Caco-2 (cell line): ENCODE results near the gene PDSS2. TPM values are rescaled to one million over a fixed set of nuclear protein-coding genes. Genes with fewer than 3 reads are reported as not detected.

Experiments used
- BruUV-seq: library from RNA; stranded (reverse); fragments of 400-500 nt; replicated peaks from 2 replicates; lab custom pipeline; 2021; lab: Mats Ljungman, UMichigan
- CTCF ChIA-PET: fragments of 300-600 bp; sonication (Branson Sonifier 250); formaldehyde crosslinking; loops from one replicate; lab custom pipeline; 2022; ENCODE audit warnings: antibody characterized with exemption; lab: Charles Lee
- POLR2A ChIA-PET: fragments of 300-600 bp; sonication (Branson Sonifier 250); formaldehyde crosslinking; loops from one replicate; lab custom pipeline; 2022; ENCODE audit warnings: antibody characterized with exemption; lab: Charles Lee
- DNase-seq, 2 experiments: peaks; one replicate each; pipeline versions ENCODE4 v3.0.0 to v3.0.0-alpha.2; 2020 to 2022
- H3K27me3 ChIP-seq: replicated peaks from 2 replicates; pipeline ENCODE4 v1.6.0; 2011; ENCODE audit warnings: low read length; ENCODE audit not compliant: control insufficient read depth, insufficient read depth
- H3K36me3 ChIP-seq: 2 replicates; pipeline ENCODE4 v1.5.1; 2011; ENCODE audit warnings: low read length; ENCODE audit not compliant: control insufficient read depth, insufficient read depth
- H3K4me1 ChIP-seq: fragments of 250-450 bp; sonication (Bioruptor Pico); 2 replicates; pipeline ENCODE4 v1.5.1; 2020; ENCODE audit warnings: mild to moderate bottlenecking
- H3K4me3 ChIP-seq: 2 replicates; pipeline ENCODE4 v1.5.1; 2011; ENCODE audit warnings: low read depth, mild to moderate bottlenecking, control low read depth, low read length
- H3K9me3 ChIP-seq: fragments of 250-450 bp; sonication (Bioruptor Pico); 2 replicates; pipeline ENCODE4 v1.5.1; 2020; ENCODE audit warnings: mild to moderate bottlenecking, moderate library complexity
- H3K27ac Mint-ChIP-seq: one replicate; pipeline ENCODE4 v1.8.0; 2022; ENCODE audit warnings: mixed read lengths; ENCODE audit not compliant: unreplicated experiment
- H3K27me3 Mint-ChIP-seq: one replicate; pipeline ENCODE4 v1.8.0; 2022; ENCODE audit warnings: mixed read lengths; ENCODE audit not compliant: insufficient read depth, unreplicated experiment
- H3K36me3 Mint-ChIP-seq: one replicate; pipeline ENCODE4 v1.8.0; 2022; ENCODE audit warnings: mild to moderate bottlenecking, mixed read lengths; ENCODE audit not compliant: insufficient read depth, unreplicated experiment
- H3K4me1 Mint-ChIP-seq: one replicate; pipeline ENCODE4 v1.8.0; 2022; ENCODE audit warnings: low read depth, mixed read lengths; ENCODE audit not compliant: unreplicated experiment
- H3K4me3 Mint-ChIP-seq: one replicate; pipeline ENCODE4 v1.8.0; 2022; ENCODE audit warnings: mild to moderate bottlenecking, moderate library complexity, mixed read lengths; ENCODE audit not compliant: unreplicated experiment
- H3K9me3 Mint-ChIP-seq: one replicate; pipeline ENCODE4 v1.8.0; 2022; ENCODE audit warnings: mixed read lengths; ENCODE audit not compliant: unreplicated experiment
- intact Hi-C: fragments of 100-400 bp; cut with micrococcal nuclease; formaldehyde crosslinking; loops from one replicate; pipeline ENCODE4 v1.10.0; 2022; ENCODE audit not compliant: unreplicated experiment
- total RNA-seq: library from RNA; stranded (reverse); gene quantifications from 2 replicates; pipeline ENCODE4 v1.2.3, GENCODE V29; 2022
- TF ChIP-seq, protein P1 (sequence below), 2 experiments: fragments of 200-600 bp in 1 of 2; IDR thresholded peaks; 1 replicate in 1 of 2; 2 replicates in 1 of 2; pipeline versions ENCODE4 v1.5.1 to v1.8.0; 2011 to 2022; ENCODE audit warnings: antibody characterized with exemption in 1 of 2, control low read depth in 1 of 2, inconsistent platforms in 1 of 2, low read depth in 1 of 2, low read length in 1 of 2, mild to moderate bottlenecking in 1 of 2, moderate library complexity in 1 of 2; ENCODE audit not compliant: insufficient read depth in 1 of 2, severe bottlenecking in 1 of 2, unreplicated experiment in 1 of 2

Gene PDSS2
- total RNA-seq, 1 experiment from 2014 or later, result 10.3 TPM

DNA sequence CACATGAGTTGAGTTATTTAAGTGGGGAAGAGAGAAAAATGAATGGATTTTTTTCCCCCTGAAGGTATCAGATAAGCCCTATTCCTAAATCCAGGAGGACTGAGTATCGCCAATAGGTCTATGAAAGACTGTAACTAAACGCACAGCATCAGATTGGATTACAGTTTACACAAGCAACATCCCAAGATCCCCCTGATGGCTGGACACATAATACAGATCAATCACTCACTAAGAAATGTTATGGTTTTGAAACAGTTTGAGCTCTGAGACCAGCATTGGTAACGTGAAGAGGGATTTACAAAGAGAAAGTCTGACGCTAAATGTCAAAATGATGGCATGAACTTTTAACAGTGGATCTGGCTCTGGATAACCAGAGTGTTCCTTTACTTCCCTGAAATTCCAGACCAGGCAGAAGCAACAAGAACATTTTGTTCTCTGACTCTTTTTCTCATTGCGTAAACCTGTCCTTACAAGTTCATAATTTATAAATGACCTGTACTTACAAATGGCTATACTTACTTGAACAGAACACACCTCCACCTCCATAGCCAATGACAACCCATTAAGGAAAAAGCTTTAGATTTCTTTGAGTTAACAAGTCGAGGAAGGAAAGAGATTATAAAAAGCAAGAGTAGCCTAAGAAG lies 212.3 kb downstream of the PDSS2 start:
- H3K36me3 ChIP-seq, result no peaks in the 10 kb centered on the region
- Mint-ChIP-seq H3K9me3 (no peaks in the 10 kb centered on the region), H3K27me3 (no peaks in the 10 kb centered on the region), H3K27ac (no peak overlapping the region), H3K4me3 (no peak overlapping the region), H3K4me1 (no peaks in the 10 kb centered on the region), H3K36me3 (no peaks in the 10 kb centered on the region)
- BruUV-seq, result no TSS peak
- intact Hi-C loops, result no loop called here
- no peaks in the 10 kb centered on the region for H3K27me3 ChIP-seq
- H3K4me1 ChIP-seq, result no peaks in the 10 kb centered on the region
- POLR2A ChIA-PET, result no interaction called here
- no peaks in the 10 kb centered on the region for H3K9me3 ChIP-seq
- no peak for DNase-seq
- no peak overlapping the region for H3K4me3 ChIP-seq
- CTCF ChIA-PET, result no interaction called here
- TF ChIP-seq, protein P1, sequence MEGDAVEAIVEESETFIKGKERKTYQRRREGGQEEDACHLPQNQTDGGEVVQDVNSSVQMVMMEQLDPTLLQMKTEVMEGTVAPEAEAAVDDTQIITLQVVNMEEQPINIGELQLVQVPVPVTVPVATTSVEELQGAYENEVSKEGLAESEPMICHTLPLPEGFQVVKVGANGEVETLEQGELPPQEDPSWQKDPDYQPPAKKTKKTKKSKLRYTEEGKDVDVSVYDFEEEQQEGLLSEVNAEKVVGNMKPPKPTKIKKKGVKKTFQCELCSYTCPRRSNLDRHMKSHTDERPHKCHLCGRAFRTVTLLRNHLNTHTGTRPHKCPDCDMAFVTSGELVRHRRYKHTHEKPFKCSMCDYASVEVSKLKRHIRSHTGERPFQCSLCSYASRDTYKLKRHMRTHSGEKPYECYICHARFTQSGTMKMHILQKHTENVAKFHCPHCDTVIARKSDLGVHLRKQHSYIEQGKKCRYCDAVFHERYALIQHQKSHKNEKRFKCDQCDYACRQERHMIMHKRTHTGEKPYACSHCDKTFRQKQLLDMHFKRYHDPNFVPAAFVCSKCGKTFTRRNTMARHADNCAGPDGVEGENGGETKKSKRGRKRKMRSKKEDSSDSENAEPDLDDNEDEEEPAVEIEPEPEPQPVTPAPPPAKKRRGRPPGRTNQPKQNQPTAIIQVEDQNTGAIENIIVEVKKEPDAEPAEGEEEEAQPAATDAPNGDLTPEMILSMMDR (IDR thresholded peaks at IDR 0.05; ENCODE audit: insufficient read depth in 1 of 2, low read depth in 1 of 2, low read length in 1 of 2, severe bottlenecking in 1 of 2, unreplicated experiment in 1 of 2), result no peak

DNA sequence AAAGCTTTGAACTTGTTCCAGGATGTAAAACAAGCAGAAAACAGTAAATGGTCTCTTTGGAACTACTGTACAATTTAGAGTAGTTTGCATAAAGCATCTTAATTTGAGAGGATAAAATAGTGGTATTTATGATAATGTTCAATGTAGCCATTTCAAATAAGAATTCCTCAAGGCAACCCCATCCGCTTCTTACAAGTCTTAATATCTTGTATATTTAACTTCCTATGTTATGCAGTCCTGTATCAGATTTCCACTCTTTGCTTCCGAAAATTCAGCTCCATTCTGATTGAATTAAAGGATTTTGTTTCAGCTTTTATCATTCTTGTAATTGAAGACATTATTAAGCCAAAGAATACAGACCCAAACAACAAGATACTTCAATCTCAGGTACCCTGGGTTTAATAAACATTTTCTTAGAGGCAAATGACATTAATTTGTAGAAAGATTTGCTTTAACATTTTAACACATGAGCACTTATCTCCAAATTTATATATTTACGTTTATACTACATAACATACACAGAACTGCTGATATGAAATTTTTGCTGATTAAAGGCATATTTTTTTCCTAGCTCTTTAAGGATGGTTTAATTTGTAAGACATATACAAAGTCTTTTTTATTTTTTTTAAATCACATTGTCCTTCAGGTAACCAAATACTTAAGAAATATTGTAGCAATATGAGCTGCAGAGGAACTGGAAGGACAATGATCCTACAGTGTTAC lies 213.0 kb downstream of the PDSS2 start:
- Mint-ChIP-seq H3K27ac (no peak overlapping the region), H3K27me3 (no peaks in the 10 kb centered on the region), H3K4me3 (no peak overlapping the region), H3K4me1 (no peaks in the 10 kb centered on the region), H3K36me3 (no peaks in the 10 kb centered on the region), H3K9me3 (no peaks in the 10 kb centered on the region)
- BruUV-seq, result no TSS peak
- no peaks in the 10 kb centered on the region for H3K36me3 ChIP-seq
- no peaks in the 10 kb centered on the region for H3K4me1 ChIP-seq
- DNase-seq, result no peak
- no peaks in the 10 kb centered on the region for H3K9me3 ChIP-seq
- CTCF ChIA-PET, result no interaction called here
- TF ChIP-seq, protein P1 (IDR thresholded peaks at IDR 0.05; ENCODE audit: insufficient read depth in 1 of 2, low read depth in 1 of 2, low read length in 1 of 2, severe bottlenecking in 1 of 2, unreplicated experiment in 1 of 2), result no peak
- H3K27me3 ChIP-seq, result no peaks in the 10 kb centered on the region
- H3K4me3 ChIP-seq, result no peak overlapping the region
- intact Hi-C loops, result no loop called here
- POLR2A ChIA-PET, result no interaction called here

DNA sequence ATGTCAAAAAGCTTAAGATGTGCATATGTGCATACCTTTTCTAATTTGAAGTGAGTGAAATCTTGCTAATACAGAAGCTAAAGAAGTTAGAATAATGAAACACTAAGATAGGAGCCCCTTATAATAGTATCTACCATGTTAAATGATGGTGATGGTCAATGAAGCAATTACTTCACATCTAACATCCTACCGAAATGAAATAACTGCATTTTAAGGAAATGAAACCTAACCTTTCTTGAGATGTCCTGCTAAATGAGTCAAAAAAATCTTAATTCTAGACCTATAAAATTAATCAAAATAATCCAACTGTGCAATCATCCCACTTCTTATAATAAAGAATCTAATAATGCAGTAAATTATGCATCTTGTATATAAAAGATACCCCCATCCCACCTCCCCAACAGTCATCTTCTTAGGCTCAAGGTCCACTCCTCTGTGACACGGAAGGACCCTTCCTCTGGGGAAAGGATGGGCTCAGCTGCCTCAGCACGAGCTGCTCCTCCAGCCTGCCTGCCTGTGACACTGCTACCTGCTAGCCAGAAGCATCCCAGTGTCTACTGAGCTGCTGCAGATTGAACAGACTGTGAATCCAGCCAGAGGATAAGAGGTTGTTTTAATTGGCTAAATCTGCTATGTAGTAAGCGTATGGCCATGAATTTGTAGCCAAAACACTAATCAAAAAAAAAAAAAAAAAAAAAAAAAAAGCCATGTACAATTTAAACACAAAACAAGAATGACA lies 214.5 kb downstream of the PDSS2 start:
- intact Hi-C loops, result no loop called here
- no TSS peak for BruUV-seq
- no peaks in the 10 kb centered on the region for H3K36me3 ChIP-seq

More for the DNA sequence above, 214.5 kb downstream of the PDSS2 start:
- Histone ChIP-seq H3K9me3 (no peaks in the 10 kb centered on the region), H3K4me3 (no peak overlapping the region), H3K4me1 (no peaks in the 10 kb centered on the region), H3K27me3 (no peaks in the 10 kb centered on the region)
- no peak overlapping the region for H3K4me3 Mint-ChIP-seq
- no peaks in the 10 kb centered on the region for H3K9me3 Mint-ChIP-seq
- no peaks in the 10 kb centered on the region for H3K36me3 Mint-ChIP-seq
- TF ChIP-seq, protein P1 (IDR thresholded peaks at IDR 0.05; ENCODE audit: insufficient read depth in 1 of 2, low read depth in 1 of 2, low read length in 1 of 2, severe bottlenecking in 1 of 2, unreplicated experiment in 1 of 2), result no peak
- no peak overlapping the region for H3K27ac Mint-ChIP-seq
- no peak for DNase-seq
- ChIA-PET POLR2A (no interaction called here), CTCF (interaction anchor here (0.7 kb wide), 1 partner anchor 43 kb away, joined by 6 read pairs; no protein-coding TSS in a partner anchor)
- H3K4me1 Mint-ChIP-seq, result no peaks in the 10 kb centered on the region
- no peaks in the 10 kb centered on the region for H3K27me3 Mint-ChIP-seq
